Stimulated activated CD4-positive, alpha-beta T cell treated with anti-CD3 and anti-CD28 coated beads, Interleukin-15, amount 100 ng/mL, for 24 hours (primary cell): ENCODE data around the gene TSPAN9.

ENCODE experiments used
- DNase-seq: peaks from one replicate; pipeline ENCODE4 v3.0.0-alpha.2; 2020

Gene TSPAN9

DNA sequence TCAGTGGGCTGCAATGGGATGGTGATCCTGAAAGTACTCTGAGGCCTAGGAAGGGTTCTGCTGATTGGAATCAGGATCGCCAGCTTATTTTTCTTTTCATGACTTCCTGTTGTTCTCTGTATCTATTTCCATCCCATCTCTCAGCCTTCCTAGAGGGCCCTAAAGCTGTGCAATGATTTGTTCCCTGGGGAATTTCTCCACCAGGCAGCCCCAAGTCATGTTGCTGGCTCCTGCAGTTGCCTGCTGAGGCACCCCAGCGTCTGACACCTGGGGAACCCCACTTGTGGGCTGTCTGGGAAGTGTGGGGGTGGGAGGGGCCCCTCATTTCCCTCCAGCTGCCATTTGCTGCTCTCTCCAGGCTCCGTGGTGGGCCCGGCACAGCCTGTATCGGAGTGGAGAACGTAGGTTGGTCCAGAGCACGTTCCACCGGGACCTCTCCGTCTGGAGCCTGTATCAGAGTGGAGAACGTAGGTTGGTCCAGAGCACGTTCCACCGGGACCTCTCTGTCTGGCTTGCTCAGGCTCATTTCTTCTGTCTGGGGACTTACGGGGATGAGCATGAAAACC lies 138.3 kb downstream of the TSPAN9 start:
- no peak for DNase-seq

DNA sequence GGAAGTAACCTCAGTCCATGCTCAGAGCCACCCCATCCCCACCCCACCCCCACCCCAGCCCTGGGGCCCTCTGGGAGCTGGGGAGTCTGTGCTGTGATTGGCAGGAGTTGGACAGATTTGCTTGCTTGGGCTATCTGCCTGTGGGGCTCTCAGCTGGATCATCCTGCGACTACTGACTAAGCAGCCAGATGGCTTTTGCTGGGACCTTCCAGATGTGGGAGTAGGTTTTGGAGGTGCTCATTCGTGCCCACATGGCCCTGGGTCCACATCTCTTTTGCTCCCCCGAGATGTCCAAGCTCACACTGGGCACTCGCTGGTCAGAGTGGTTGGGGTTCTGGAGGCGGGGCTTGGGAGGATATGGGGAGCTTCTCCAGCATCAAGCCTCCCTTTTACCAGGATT lies 138.9 kb downstream of the TSPAN9 start:
- DNase-seq, result no peak

DNA sequence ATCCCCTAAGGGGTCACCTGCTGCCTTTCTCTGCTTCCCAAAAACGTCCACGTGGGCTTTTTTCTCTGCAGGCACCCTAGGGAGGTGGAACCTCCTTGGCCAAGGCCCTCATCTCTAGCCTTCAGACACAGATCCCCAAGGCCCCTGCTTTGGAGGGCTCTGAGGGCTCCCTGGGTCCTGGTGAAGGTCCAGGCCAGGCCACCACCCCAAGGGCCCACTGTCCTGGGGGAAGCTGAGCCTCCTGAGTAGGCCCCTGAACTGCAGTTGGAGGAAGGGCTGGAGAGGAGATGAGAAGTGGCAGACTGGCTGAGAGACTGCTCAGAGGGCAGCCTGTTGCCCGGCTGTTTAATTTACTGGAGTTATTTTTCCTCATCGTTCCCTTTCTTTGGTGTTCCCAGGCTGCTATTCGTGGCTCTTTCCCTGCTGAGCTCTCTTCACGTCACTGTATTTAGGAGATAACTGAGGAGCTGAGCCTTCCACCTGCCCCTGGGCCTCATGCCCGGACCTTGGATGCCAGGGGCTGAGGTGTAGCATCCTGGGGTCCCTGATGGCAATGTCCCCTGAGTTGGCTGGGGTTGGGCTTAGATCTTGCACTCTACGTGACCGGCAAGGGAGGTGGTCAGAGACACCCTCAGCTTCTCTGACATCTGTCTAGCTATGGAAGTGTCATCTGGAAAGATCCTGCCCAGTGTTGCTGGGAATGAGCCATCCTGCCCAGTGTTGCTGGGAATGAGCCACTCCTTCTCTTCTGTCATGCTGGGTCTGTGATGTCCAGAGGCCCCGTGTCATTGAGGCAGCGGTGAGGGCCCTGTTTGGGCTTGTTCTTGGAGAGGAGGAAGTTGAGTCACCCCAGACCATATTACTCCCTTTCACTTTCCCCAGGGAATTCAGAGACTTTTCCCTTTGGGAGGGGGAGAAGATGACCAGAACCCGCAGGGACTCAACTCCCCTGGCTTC lies 139.8 kb downstream of the TSPAN9 start:
- no peak for DNase-seq

DNA sequence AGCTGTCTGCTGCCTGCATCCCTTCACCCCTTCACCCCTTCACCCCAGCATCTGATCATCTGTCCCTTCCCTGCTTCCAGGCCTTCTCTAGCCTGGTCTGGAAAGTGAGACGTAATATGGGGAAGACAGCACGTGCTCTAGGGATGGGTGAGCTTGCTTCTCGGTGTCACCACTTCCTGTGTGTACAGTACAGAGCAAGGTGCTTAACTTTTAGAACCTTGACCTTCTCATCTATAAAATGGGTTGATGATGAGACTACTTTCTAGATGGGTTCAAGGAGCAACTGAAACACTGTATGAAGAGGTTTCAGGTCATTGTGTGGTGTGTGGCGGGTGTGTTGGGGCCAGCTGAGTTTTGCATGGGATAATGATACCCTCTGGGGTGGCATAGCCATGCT lies 140.5 kb downstream of the TSPAN9 start:
- no peak for DNase-seq

DNA sequence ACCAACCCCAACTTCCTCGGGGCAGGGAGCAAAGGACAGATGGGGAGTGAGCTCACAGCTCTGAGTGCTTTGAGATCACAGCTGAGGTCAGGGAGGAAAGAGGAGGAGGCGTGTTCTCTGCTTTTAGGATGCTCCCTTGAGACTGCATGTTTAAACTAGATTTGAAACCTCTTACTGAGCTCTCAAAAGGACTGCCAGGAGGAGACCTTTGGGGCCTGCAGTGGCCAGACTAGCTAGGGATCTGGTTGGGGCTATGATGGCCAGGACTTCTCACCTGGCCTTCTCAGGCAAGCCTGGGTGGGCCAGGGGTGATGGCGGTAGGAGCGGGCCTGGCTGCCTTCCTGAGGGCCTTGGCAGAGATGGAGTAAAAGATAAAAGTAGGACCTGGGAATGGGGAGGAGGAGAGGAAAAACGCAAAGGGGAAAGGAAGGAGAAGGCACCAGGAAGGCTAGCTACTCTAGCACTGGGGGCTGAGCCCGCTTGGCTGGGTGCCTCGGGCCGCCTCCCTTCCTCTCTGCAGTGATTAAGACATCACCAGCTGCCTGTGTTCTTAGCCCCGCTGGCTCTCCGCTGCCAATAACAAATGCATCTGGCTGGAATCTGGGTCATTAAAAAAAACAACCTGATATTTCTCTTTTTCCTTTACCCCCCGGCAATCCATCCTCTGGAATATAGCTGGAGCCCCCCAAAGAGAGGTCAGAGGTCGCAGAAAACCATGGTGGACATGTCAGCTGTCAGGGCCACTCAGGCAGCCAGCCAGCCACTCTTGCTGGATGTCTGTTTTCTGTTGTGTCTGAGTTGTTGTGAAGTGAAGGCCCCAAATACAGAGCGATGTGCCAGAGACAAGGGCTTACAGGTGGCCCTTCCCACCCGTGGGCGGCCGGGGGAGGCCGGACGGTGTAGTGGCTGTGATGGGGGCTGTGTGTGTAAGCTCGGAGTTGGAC lies 141.3 kb downstream of the TSPAN9 start:
- no peak for DNase-seq

DNA sequence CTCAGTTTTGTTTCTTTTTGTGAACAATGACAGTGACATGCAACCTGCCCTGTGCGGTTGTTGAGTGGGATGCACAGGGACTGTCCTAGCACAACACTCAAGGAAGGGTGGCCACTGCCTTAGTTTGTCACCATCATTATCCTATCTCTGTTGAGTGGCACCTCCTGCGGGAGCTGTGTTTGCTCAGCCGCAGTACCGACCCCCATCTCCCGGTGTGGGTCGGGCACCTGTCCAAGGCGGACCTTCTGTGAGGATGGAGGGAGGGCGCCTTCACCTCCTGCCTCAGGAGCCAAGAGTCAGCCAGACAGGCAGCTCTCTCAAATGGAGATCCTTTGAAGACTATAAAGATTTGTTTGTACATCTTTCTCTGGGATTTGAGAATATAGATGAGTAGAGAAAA lies 142.1 kb downstream of the TSPAN9 start:
- no peak for DNase-seq

DNA sequence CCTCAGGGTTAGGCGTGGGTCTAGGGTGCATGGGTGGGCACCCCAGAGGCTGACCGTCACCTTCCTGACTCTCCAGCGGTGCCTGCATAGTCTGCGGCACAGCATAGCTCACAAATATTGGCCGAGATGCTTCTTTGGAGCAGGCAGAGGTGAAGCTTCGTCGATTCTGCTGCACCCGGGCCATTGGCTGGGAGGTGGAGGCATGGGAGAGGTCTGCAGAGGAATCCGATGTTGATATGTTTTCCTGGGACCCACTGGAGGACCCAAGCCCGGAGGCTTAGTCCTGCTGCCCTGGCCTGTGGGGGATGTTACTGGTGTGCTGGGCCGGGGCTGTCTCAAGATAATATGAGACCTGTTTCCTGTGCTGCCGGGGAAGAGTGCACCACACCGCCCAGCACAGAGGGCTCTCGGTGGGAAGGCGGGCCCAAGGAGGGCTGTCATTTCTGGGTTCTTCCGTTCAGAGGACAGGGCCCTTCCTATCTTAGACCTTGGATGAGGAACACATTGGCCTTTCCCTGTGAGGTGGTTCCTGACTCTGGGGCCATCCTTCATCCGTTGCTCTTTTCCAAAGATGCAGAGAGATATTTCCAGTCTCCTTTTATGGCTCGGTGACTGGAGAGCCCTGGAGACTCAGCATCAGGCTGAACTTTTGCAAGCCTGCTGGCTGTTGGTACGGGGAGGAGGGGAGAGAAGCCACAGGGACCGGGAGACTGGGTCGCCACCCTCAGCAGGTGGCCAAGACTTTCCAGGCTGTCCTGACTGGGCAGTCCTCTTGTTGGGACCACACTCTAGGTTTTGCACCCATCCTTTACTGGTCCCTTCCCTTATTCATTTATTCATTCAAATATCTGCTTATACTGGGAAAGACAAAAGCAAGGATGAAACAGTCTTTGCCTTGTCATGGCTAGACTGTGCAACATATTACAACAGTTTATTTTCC lies 143.5 kb downstream of the TSPAN9 start:
- DNase-seq, result no peak

DNA sequence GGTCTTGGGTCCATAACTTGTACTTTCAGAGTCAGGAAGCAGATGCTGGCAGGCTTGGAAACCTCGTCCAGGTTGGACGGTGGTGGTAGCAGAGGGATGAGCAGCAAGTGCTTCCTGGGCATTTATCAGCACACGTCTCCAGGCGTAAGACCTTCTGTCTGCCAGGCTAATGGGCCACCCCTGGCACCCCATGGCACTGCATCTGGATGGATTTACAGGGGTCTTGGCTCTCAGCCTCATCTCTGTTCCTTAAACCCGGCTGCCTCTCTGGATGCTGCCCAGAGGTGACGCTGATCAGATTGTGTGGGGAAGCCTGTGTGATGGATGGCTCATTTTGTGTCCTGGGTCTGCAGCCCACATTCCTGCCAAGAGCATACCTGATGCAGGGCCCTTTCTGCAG lies 145.1 kb downstream of the TSPAN9 start:
- no peak for DNase-seq

DNA sequence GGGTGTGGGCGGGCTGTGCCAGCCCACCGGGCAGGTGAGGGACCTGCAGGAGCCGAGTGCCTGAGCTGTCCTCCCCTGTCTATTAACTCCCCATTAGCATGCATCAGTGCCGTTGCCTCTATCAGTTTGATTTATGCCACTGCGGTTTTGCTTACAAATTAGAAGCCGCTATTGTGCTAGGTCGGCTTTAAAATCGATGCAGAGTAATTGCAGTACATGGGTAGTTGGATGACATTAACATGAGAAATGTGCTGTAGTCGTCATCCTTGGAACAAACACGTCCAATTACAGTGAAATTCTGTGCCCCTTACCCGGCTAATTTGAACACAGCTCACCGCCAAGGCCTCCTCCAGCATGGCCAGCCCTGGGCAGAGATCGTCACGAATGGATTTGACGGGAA lies 145.8 kb downstream of the TSPAN9 start:
- no peak for DNase-seq

DNA sequence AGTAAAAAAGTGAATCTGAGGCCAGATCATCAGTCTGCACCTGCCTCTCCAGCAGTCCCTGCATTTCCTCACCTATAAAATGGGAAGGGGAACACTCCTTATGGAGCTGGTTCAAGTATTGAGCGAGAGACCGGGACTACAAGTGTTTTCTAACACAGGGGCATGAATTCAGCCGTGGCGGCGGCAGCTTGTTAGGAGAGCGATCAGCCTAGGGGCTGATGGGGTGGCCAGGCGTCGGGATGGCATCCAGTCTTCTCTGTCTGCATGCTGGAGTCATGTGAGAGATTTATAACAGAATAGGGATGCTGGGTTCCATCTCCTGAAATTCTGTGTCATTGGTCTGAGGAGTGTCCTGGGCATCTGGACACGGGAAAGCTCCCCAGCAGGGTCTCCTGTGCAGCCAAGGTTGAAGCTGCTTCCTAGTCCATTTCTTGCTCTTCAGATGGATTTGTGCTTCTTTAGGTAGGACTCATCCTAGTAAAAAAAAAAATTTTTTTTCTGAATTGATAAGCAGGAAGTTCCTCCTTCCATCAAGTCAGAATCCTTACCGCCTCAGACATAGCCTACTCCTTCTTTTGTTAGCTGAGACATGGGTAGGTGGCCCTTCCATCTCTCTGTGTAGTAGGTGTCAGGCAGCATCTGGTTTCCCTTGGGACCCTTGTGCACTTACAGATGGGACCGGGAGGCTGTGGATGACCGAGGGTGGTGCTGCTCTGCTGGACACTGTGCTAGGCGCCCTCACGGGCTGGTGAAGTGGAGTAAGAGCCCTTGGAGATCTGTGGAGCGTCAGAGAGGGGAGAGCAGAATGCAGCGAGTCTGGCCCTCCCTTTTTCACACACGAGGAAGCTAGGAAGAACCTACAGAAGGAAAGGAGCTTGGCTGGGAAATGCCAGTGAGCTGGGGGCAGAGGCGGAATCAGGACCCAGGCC lies 146.7 kb downstream of the TSPAN9 start:
- DNase-seq, result no peak

DNA sequence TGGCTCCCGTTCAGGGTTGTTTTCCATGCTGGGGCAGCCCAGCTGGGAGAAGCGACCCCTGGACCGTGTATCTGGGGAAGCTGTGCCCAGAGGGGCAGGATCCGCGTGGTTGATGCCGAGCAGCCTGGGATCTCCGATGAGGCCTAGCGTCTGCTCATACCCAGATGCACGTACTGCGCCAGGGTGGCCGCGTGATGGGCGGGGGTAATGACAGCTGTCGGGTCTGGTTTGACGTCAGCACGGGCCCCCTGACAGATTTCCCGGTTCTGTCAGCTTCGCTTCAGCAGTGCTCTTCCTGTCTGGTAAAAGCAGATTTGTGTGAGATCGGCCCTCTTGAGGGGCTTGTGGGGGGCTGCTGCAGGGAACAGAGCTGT lies 147.3 kb downstream of the TSPAN9 start:
- DNase-seq, result no peak

DNA sequence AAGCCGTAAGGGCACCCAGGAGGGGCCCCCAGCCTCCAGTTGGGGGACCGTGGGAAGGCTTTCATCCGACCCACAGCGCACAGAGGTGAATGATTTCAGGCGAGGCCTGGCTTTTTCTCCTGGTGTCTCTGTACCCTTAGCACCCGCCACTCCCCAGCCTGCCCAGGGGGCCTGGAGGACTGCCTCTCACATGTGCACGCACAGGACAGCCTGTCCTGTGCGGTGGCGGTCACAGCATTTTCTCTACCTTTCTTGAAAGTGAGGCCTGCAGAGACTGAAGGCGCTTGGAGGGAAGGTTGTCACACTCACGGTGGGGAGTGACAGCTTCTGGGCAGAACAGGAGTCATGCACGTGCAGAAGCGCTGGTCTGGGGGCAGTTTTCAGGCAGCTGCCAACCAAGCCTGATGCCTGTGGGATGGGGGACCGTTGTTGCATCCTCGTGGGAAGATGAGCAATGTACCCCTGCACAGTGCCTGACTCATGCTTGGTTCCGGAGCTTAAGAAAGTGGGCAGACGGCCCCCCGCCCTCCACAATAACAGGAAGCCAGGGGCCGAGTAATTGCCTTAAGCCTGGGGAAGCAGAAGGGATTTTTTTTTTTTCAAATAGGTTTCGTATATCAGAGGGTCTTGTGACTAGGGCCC lies 148.1 kb downstream of the TSPAN9 start:
- no peak for DNase-seq

DNA sequence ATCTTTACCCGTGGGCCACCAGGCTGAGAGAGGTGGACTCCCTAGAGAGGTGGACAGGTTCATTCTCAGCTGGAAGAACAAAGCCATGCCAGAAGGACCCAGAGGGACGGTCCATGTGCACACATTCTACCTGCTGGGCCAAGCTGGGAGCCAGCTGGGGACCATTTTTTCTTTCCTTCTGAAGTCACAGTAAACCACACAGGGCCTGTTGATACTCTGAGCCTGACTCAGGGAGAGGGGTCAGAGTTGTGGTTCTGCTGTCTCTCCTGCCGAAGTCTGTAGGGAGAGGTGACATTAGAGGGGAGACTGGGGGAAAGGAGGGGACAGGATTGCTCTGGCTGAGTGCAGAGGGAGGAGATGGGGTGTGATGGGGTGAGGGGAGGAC lies 148.6 kb downstream of the TSPAN9 start:
- no peak for DNase-seq

DNA sequence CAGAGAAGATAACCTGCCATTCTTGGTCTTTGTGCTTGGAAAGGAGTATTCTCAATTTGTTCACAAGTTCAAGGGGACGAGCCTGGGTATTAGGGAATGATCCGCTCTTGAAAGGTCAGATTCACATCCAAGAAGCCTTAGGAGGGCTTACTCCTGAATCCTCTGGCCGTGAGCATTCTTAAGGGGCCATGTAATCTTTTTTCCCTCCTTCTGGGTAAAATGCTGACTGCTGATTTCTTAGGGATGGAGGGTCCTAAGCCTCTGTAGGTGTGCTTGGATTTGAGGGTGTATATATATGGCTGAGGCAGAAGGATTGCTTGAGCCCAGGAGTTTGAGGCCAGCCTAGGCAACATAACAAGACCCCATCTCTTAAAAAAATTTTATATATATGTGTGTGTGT lies 149.1 kb downstream of the TSPAN9 start:
- no peak for DNase-seq

DNA sequence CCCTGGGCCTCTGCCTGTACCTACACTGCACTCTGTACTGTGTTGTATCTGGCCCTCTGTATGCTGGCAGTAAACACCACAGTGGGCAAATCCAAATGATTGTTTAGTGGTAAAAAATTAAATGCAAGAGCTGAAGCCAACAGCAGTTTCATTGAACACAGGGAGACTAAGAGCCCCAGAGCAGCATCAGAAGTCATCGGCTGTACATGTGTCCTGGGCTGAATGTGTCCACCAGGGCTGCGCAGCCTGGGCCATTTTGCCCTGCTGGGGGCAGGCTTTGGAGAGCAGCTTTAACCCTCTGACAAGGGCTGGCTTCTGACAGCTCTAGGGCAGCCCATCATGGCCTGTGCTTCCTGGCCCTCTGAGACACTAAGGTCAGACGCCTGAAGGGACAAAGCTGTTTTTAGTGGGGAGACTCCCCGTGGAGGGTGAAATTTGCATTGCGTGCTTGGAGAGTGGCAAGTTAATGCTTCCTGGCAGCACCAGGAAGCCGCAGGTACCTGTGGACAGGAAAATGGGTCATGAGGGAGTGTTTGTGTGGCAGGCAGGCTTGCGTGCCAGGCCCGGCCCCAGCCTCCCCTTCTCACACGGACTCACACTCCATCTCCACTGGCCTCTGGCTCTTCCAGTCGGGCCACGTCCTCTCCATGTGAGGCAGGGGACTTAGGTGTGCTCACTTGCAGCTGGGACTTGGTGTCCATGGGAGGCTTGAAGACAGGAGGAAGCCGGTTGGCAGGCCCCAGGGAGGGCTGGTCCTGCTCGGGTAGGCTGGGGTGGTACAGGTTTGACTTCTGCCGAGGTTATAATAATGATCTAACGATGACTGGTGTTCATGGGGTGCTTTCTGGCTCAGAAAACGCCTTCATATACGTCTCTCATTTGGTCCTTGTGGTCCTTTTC lies 150.1 kb downstream of the TSPAN9 start:
- DNase-seq, result no peak

DNA sequence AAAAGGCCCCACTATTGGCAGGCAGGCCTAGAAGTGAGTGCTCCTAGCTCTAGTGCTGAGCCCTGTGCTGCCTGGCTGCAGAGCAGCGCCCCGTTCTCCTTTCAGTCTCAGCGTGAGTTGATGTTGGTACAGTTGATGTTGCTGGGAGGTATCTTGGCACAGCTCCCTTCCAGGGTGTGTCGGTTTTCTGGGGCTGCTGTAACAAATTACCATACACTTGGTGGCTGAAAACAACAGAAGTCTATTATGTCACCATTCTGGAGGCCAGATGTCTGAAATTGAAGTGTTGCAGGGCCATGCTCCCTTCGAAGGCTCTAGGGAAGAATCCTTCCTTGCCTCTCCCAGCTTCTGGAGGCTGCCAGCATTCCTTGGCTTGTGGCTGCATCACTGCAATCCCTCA lies 151.4 kb downstream of the TSPAN9 start:
- DNase-seq, result no peak

DNA sequence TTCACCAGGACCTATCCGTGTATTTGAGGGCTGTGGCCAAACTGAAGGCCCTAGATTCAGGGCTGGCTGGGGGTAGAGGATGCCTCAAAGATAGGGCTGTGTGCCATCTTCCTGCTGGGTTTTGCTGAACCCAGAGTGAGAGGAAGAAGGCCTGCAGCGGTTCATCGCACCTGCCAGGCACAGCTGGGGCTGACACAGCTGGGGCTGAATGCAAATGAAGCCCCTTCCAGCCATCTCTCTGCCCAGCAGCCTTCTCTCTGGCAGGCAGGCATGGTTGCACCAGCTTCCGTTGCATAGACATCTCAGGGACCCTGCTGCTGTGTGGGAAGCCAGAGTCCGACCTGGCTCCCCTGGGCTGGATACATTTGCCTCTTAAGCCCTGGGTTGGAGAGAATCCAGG lies 152.4 kb downstream of the TSPAN9 start:
- no peak for DNase-seq

DNA sequence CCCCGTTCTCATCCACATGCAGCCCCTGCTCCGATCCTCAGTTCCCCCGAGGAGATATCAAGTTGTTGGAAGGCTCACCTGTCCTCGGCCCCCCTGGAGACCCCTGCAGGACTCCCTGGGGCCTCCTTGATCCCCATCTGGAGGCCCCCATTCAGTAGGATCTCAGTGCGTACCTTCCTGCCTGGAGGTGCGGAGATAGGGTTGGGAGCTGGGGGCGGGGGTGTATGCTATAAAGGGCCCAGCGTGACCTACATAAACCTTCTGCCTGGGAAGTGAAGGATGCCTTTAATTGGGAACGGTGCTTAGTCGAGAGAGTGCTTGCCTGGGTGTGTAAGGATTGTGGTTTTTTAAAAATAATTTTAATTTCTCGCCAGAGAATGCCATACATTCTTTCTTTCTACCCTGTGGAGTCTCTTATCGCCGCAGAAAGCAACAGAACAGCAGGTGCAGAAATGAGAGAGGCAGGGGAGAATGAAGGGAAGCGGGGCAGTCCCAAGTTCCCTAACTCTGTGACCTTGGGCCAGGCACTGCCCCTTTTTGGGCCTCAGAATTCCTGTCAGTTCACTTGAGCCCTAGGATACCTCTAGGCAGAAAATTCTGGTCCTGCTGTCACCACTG lies 153.7 kb downstream of the TSPAN9 start:
- DNase-seq, result no peak

DNA sequence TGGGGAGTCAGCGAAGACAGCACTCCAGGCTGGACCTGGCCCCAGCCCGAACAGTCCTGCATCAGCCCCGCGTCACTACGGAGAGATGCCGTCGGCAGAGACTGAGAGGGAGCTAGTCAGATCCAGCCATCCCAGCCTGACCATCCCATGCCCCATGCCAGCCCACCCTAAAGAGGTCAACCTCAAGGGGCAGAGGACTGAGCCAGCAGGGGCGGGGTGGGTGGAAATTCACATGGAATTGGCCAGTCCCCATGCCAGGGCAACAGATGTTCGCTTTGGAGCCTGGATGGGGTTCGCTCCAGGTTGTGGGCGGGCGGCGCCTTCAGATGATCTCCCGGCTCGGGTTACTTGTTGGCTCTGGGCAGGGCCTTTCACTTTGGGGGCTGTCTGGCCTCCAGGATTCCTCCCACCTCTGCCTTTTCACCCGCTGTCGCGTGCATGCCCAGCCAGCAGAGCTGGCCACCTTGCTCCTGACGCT lies 154.3 kb downstream of the TSPAN9 start:
- DNase-seq, result no peak
